K562 (cell line): ENCODE data around the gene CHKB. TPM values are rescaled to one million over a fixed set of nuclear protein-coding genes. Genes with fewer than 3 reads are reported as not detected.

ENCODE experiments used
- CBX1 ChIP-seq: sonication (generic); IDR thresholded peaks from 2 replicates; pipeline ENCODE4 v1.6.1; 2016; ENCODE audit warnings: antibody characterized with exemption, low read depth, mild to moderate bottlenecking
- CREM ChIP-seq: IDR thresholded peaks from 2 replicates; pipeline ENCODE4 v1.6.1; 2014; ENCODE audit warnings: antibody characterized with exemption, low read depth
- GABPB1 ChIP-seq: sonication (generic); formaldehyde crosslinking; IDR thresholded peaks from 2 replicates; pipeline ENCODE4 v1.8.0; 2022; ENCODE audit warnings: mild to moderate bottlenecking, missing genetic modification reagents
- GATAD2A ChIP-seq: fragments of 450-650 bp; IDR thresholded peaks from 2 replicates; pipeline ENCODE4 v1.6.1; 2017
- HOXB6 ChIP-seq: fragments of 250-450 bp; sonication (Bioruptor Pico); IDR thresholded peaks from 2 replicates; pipeline ENCODE4 v1.5.1; 2022; ENCODE audit warnings: mild to moderate bottlenecking, borderline replicate concordance
- NFIX ChIP-seq: fragments of 250-450 bp; sonication (Bioruptor Pico); IDR thresholded peaks from 2 replicates; pipeline ENCODE4 v1.4.0; 2020; ENCODE audit warnings: low read depth, mild to moderate bottlenecking, moderate library complexity
- NFYB ChIP-seq: IDR thresholded peaks from 2 replicates; pipeline ENCODE4 v1.6.1; 2011; ENCODE audit warnings: mild to moderate bottlenecking, moderate library complexity; ENCODE audit not compliant: insufficient read length; ENCODE audit errors: extremely low read depth
- SP1 ChIP-seq: sonication (generic); formaldehyde crosslinking; IDR thresholded peaks from 2 replicates; pipeline ENCODE4 v1.8.1; 2022; ENCODE audit warnings: mild to moderate bottlenecking, missing genetic modification reagents
- SRSF3 ChIP-seq: fragments of 200-400 bp; formaldehyde crosslinking; IDR thresholded peaks from 2 replicates; pipeline ENCODE4 v1.6.1; 2016; ENCODE audit warnings: mild to moderate bottlenecking, low read length, moderate library complexity; ENCODE audit not compliant: insufficient read depth
- U2AF1 ChIP-seq: fragments of 200-400 bp; formaldehyde crosslinking; optimal IDR thresholded peaks from 2 replicates; pipeline ENCODE3; 2017; ENCODE audit warnings: mild to moderate bottlenecking, low read depth, low read length, moderate library complexity
- USF2 ChIP-seq: sonication (generic); formaldehyde crosslinking; IDR thresholded peaks from 2 replicates; pipeline ENCODE4 v1.5.0; 2020; ENCODE audit warnings: missing genetic modification reagents
- VEZF1 ChIP-seq: fragments of 200-800 bp; sonication (Bioruptor generic); IDR thresholded peaks from 2 replicates; pipeline ENCODE4 v1.6.1; 2017; ENCODE audit warnings: missing genetic modification characterization, missing compliant biosample characterization
- ZBTB40 ChIP-seq, 2 experiments: fragments of 450-650 bp in 1 of 2; sonication (generic) in 1 of 2; formaldehyde crosslinking in 1 of 2; IDR thresholded peaks; 2 replicates each; pipeline versions ENCODE4 v1.7.1 to v1.9.0; 2016 to 2022; ENCODE audit warnings: inconsistent platforms in 1 of 2, mild to moderate bottlenecking in 1 of 2, missing genetic modification reagents in 1 of 2
- ZBTB8A ChIP-seq: fragments of 450-650 bp; IDR thresholded peaks from 2 replicates; pipeline ENCODE4 v1.6.1; 2018; ENCODE audit warnings: mild to moderate bottlenecking, moderate library complexity; ENCODE audit not compliant: partially characterized antibody
- ZNF583 ChIP-seq: fragments of 250-450 bp; sonication (Bioruptor Pico); IDR thresholded peaks from 2 replicates; pipeline ENCODE4 v1.4.0; 2020
- ZNF586 ChIP-seq: fragments of 450-650 bp; formaldehyde crosslinking; conservative IDR thresholded peaks from 2 replicates; pipeline ENCODE4 v1.4.0; 2020; ENCODE audit warnings: mild to moderate bottlenecking, moderate library complexity
- polyA plus RNA-seq, 8 experiments: library from polyadenylated mRNA; depleted of rRNA in 4 of 8; stranded (reverse) in 5 of 8; unstranded in 3 of 8; fragments of >200 nt; fragmentation: Nextera tagmentation in 2 of 8; fragmentation: Illumina TruSeq in 1 of 8; extraction: Ambion mirVana in 2 of 8; extraction: Trizol in 1 of 8; gene quantifications; 2 replicates each; pipeline versions ENCODE4 v1.2.1 to v1.2.3, GENCODE V29; 2011 to 2014; ENCODE audit warnings: inconsistent platforms in 1 of 8, missing spikeins in 1 of 8
- total RNA-seq, 7 experiments: library from RNA; depleted of rRNA in 6 of 7; stranded (reverse); fragments of >200 nt in 6 of 7; fragmentation: Illumina TruSeq in 2 of 7; extraction: Trizol in 2 of 7; gene quantifications; 2 replicates each; pipeline versions ENCODE4 v1.2.1 to v1.2.3, GENCODE V29; 2011 to 2021; ENCODE audit warnings: low replicate concordance in 1 of 7

The CHKB gene
- total and polyA plus RNA-seq, 9 of the 15 experiments (the other 6 are each of a cell fraction or from before 2014, with no cell fraction given), result 2.7 to 31.0 (median 11.0) TPM

- TF ChIP-seq ZBTB40 (IDR thresholded peaks at IDR 0.05) (peak; percentile 76), ZBTB40 (CRISPR knock-in tag; IDR thresholded peaks at IDR 0.05) (no peak), NFYB (peak; percentile 81), ZBTB8A (no peak), ZNF586 (CRISPR knock-in tag) (no peak), CREM (peak; percentile 92), ZNF583 (CRISPR knock-in tag) (no peak), USF2 (CRISPR knock-in tag) (peak; percentile 8; the same call in 1 of the 2 replicates), VEZF1 (CRISPR knock-in tag) (0 out of 2 replicates have a peak, but pooled peaks have one; percentile 23), GABPB1 (CRISPR knock-in tag) (peak; percentile 66; the same call in 1 of the 2 replicates), U2AF1 (peak; percentile 29), SRSF3 (no peak), CBX1 (peak; percentile 60; the same call in 1 of the 2 replicates), SP1 (peak; percentile 79), GATAD2A (peak; percentile 98), NFIX (CRISPR knock-in tag) (no peak), HOXB6 (no peak)
Observed at GRCh38 chr22:50582493-50583293, at the start of gene CHKB (continued).
